ENCODE results near the gene HEXB.
A peak's percentile ranks its signal among the peaks of the same experiment; 100 is the strongest.

The HEXB gene

GRCh38 chr5:74651710-74652109, 33.3 kb upstream of the HEXB start:
- CTCF ChIA-PET = interaction anchor here (0.8 to 3.4 kb wide), 3 partner anchors 440 to 1118 kb away, joined by 3 to 30 read pairs (median 4); no protein-coding TSS in a partner anchor
- H3K27ac ChIP-seq (ENCODE audit: extremely low read depth, low read depth, low read length) = no peak overlapping the region
- no peaks in the 10 kb centered on the region for H3K9me3 ChIP-seq (ENCODE audit: control insufficient read depth, insufficient read depth, low read depth, low read length)
- no peaks in the 10 kb centered on the region for H3K36me3 ChIP-seq (ENCODE audit: control insufficient read depth in 2 of 2, insufficient read depth in 1 of 2, low read length in 2 of 2)
- POLR2A ChIA-PET = no interaction called here
- H3K4me1 ChIP-seq (ENCODE audit: control insufficient read depth, insufficient read depth, low read length) = peaks cover 13% of the 10 kb centered on the region
- no peak overlapping the region for H3K4me3 ChIP-seq (ENCODE audit: low read depth, low read length)
- TF ChIP-seq ZNF629 (tag by site-specific recombination; IDR thresholded peaks at IDR 0.05) (0 out of 2 replicates have a peak, but pooled peaks have one; percentile 42), ZXDB (tag by site-specific recombination; IDR thresholded peaks at IDR 0.05) (peak; percentile 41; the same call in 1 of the 2 replicates), ZNF521 (tag by site-specific recombination; IDR thresholded peaks at IDR 0.05) (no peak), ZSCAN23 (tag by site-specific recombination; IDR thresholded peaks at IDR 0.05) (no peak), SP7 (tag by site-specific recombination; IDR thresholded peaks at IDR 0.05) (0 out of 2 replicates have a peak, but pooled peaks have one; percentile 34), ZNF600 (tag by site-specific recombination; IDR thresholded peaks at IDR 0.05) (peak; percentile 42; the same call in 1 of the 2 replicates), ZNF366 (tag by site-specific recombination; conservative IDR thresholded peaks at IDR 0.05) (peak; percentile 62), ZNF184 (tag by site-specific recombination; IDR thresholded peaks at IDR 0.05) (peak; percentile 53; the same call in 1 of the 2 replicates), ZBTB17 (tag by site-specific recombination; IDR thresholded peaks at IDR 0.05) (peak; percentile 61), PRDM10 (tag by site-specific recombination; IDR thresholded peaks at IDR 0.05) (peak; percentile 17; the same call in 1 of the 2 replicates), ZNF10 (tag by site-specific recombination; IDR thresholded peaks at IDR 0.05) (0 out of 2 replicates have a peak, but pooled peaks have one; percentile 17), KLF10 (tag by site-specific recombination; IDR thresholded peaks at IDR 0.05) (no peak), ZNF843 (tag by site-specific recombination; IDR thresholded peaks at IDR 0.05) (peak; percentile 76)
- TF ChIP-seq, protein P1, sequence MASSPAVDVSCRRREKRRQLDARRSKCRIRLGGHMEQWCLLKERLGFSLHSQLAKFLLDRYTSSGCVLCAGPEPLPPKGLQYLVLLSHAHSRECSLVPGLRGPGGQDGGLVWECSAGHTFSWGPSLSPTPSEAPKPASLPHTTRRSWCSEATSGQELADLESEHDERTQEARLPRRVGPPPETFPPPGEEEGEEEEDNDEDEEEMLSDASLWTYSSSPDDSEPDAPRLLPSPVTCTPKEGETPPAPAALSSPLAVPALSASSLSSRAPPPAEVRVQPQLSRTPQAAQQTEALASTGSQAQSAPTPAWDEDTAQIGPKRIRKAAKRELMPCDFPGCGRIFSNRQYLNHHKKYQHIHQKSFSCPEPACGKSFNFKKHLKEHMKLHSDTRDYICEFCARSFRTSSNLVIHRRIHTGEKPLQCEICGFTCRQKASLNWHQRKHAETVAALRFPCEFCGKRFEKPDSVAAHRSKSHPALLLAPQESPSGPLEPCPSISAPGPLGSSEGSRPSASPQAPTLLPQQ (tag by site-specific recombination; IDR thresholded peaks at IDR 0.05) = peak; percentile 24; the same call in 1 of the 2 replicates

DNA sequence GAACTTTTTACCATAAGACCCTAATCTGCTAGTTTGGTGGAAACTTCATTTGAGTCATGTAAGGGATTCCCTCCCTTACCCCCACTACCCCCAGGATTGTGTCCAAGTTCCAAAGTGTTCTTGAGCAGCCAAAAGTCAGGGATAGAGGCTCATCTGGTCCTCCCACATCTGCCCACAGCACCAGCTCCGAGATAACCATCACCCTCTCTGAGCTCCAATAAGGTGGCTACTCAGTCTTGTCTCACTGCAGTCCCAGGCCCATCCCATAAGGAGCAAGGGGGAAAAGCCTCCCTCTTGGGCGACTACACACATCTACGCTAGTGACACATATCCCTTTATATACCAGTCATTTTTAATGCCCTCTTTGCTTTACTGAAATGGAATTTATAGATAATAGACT, 32.5 kb upstream of the HEXB start:
- H3K9me3 ChIP-seq (ENCODE audit: control insufficient read depth, insufficient read depth, low read depth, low read length) = no peaks in the 10 kb centered on the region
- CTCF ChIA-PET = interaction anchor here (0.9 kb wide), 2 partner anchors 9 to 1118 kb away, joined by 3 to 4 read pairs; no protein-coding TSS in a partner anchor
- POLR2A ChIA-PET = no interaction called here
- no peak for TF ChIP-seq ZNF302 (tag by site-specific recombination; IDR thresholded peaks at IDR 0.05; ENCODE audit: low read depth)
- TF ChIP-seq TCF7L2 (IDR thresholded peaks at IDR 0.05; ENCODE audit: borderline replicate concordance, low read depth, low read length) = no peak
- TF ChIP-seq ZNF280D (tag by site-specific recombination; IDR thresholded peaks at IDR 0.05) = no peak
- no peak for TF ChIP-seq ZNF585B (tag by site-specific recombination; IDR thresholded peaks at IDR 0.05)
- TF ChIP-seq, protein P2, sequence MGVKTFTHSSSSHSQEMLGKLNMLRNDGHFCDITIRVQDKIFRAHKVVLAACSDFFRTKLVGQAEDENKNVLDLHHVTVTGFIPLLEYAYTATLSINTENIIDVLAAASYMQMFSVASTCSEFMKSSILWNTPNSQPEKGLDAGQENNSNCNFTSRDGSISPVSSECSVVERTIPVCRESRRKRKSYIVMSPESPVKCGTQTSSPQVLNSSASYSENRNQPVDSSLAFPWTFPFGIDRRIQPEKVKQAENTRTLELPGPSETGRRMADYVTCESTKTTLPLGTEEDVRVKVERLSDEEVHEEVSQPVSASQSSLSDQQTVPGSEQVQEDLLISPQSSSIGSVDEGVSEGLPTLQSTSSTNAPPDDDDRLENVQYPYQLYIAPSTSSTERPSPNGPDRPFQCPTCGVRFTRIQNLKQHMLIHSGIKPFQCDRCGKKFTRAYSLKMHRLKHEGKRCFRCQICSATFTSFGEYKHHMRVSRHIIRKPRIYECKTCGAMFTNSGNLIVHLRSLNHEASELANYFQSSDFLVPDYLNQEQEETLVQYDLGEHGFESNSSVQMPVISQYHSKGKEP (tag by site-specific recombination; IDR thresholded peaks at IDR 0.05) = no peak
- no peak for TF ChIP-seq ZNF560 (tag by site-specific recombination; IDR thresholded peaks at IDR 0.05; ENCODE audit: borderline replicate concordance)
- no peak for TF ChIP-seq ZNF19 (tag by site-specific recombination; IDR thresholded peaks at IDR 0.05; ENCODE audit: low read depth)
- no peak for TF ChIP-seq ZNF416 (tag by site-specific recombination; IDR thresholded peaks at IDR 0.05)
- TF ChIP-seq, protein P3, sequence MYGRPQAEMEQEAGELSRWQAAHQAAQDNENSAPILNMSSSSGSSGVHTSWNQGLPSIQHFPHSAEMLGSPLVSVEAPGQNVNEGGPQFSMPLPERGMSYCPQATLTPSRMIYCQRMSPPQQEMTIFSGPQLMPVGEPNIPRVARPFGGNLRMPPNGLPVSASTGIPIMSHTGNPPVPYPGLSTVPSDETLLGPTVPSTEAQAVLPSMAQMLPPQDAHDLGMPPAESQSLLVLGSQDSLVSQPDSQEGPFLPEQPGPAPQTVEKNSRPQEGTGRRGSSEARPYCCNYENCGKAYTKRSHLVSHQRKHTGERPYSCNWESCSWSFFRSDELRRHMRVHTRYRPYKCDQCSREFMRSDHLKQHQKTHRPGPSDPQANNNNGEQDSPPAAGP (tag by site-specific recombination; IDR thresholded peaks at IDR 0.05) = no peak
- no peak for TF ChIP-seq ZNF324 (tag by site-specific recombination; IDR thresholded peaks at IDR 0.05)
- no peak for TF ChIP-seq ZFP3 (tag by site-specific recombination; IDR thresholded peaks at IDR 0.05; ENCODE audit: low read depth)
- TF ChIP-seq ZBTB17 (tag by site-specific recombination; IDR thresholded peaks at IDR 0.05) = no peak

More for the DNA sequence above, 32.5 kb upstream of the HEXB start:
- no peak overlapping the region for H3K4me3 ChIP-seq (ENCODE audit: low read depth, low read length)
- no peak overlapping the region for H3K27ac ChIP-seq (ENCODE audit: extremely low read depth, low read depth, low read length)
- H3K4me1 ChIP-seq (ENCODE audit: control insufficient read depth, insufficient read depth, low read length) = peaks cover 7% of the 10 kb centered on the region
- no peaks in the 10 kb centered on the region for H3K36me3 ChIP-seq (ENCODE audit: control insufficient read depth in 2 of 2, insufficient read depth in 1 of 2, low read length in 2 of 2)
